ENCODE data around the gene TBC1D17.
"Not testable (repeated sequence)": the region's sequence is repeated elsewhere in the genome, so short reads cannot be mapped to it uniquely, and the experiment has no call there.

The TBC1D17 gene

GRCh38 chr19:49924881-49925210, 47.3 kb downstream of the TBC1D17 start:
- DNase-seq: not testable (repeated sequence)

DNA sequence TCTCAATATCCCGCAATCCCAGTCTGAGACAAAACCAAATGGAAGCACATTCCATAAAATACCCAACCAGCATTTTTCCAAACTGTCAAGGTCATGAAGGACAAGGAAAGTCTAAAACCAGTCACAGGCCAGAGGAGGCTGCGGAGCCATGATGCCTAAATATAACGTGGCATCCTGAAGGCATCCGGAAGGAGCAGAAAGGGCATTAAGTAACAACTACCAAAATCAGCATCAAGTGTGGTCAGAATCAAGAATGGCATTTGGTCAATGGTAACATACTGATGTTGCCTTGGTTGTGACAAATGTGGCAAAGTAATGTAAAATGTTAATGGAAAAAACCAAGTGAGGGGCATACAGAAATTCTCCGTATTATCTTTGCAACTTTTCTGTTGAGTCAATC, 48.0 kb downstream of the TBC1D17 start:
- DNase-seq: no peak

DNA sequence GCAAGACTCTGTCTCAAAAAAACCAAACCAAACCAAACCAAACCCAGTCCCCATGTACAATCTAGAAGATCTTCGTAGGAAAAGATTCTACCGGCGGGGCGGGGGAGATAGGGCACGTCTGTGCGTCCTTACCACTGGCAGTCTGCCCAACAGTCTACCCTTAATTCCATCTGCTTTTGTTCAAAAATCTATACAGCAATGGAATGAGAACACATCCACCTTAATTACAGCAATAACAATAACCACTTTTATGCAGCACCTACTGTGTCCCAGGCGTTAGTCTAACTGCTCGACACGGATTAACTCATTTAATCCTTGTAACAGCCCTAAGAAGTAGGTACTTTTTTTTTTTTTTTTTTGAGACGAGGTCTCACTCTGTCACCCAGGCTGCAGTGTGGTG, 49.0 kb downstream of the TBC1D17 start:
- no peak for DNase-seq

GRCh38 chr19:49927526-49928264, 50.2 kb downstream of the TBC1D17 start:
- DNase-seq: no peak

DNA sequence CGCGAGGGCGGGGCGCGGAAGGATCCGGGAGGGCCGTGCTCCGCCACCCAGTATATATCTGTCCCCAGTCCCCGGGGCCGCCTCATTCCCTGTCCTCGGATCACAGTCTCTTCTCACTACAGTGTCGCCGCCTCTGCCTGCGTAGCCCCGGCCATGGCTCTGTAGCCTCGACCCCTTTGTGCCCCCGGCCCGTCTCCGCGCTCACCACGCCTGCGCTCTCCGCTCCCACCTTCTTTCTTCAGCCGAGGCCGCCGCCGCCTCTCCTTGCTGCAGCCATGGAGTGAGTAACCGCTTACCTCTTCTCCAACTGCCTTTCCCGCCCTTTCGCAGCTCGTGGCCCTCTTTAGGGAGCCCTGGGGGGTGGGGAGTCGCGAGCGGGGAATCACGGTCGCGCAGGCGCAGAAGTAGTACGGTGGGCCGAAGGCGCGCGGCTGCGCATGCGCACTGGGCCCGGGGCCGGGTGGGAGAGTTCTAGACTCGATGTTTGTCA, 51.7 kb downstream of the TBC1D17 start, which contains the start of the genes ATF5 and NUP62:
TSS of gene ATF5 (plus strand) at position 85 of the 490 bp plus-strand sequence. CDS start 1,646 bp downstream, outside the sequence.
TSS of gene NUP62 (minus strand) at position 384 of the 490 bp plus-strand sequence. CDS start 19,697 bp downstream, outside the sequence.
- peak; percentile 83 for DNase-seq

- DNase-seq: peak; percentile 90
These were observed 52.3 kb downstream of the TBC1D17 start for GRCh38 chr19:49929611-49930482.

DNA sequence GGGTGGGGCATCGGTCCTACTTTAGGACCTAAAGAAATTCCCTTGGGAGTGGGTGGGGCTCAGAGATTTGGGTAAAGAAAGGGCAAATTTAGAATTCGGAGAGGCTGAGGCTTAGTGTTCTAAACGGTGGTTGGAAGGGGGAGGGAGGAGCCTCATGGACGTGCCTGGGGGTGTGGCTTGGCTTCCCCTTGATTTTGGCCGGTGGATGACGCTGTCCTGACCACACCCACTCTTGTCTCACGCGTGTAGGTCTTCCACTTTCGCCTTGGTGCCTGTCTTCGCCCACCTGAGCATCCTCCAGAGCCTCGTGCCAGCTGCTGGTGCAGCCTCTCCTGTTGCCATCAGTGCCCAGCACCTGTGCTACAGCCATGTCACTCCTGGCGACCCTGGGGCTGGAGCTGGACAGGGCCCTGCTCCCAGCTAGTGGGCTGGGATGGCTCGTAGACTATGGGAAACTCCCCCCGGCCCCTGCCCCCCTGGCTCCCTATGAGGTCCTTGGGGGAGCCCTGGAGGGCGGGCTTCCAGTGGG, 53.0 kb downstream of the TBC1D17 start:
- DNase-seq: no peak

GRCh38 chr19:49931293-49932040, 54.0 kb downstream of the TBC1D17 start:
- no peak for DNase-seq

DNA sequence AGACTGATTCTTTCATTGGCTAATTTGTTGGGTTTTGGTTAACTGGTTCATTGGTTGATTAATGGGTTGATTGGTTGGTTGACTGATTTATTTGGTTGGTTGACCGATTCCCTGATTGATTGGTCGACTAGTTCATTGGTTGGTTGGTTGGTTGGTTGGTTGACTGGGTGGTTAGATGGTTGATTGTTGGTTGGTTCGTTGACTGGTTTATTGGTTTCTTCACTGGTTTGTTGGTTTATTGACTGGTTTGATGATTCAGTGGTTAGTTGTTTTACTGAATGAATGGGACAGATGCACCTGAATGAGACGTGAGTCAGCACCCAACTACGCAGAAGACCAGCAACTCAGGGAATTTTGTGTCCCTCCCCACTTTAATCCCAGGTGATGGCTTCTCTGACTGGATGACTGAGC, 54.5 kb downstream of the TBC1D17 start:
- DNase-seq: no peak

- no peak for DNase-seq
These were observed 55.2 kb downstream of the TBC1D17 start for GRCh38 chr19:49932731-49933131.

- DNase-seq: no peak
These were observed 56.1 kb downstream of the TBC1D17 start for GRCh38 chr19:49933643-49934042.

- no peak for DNase-seq
These were observed 59.0 kb downstream of the TBC1D17 start for GRCh38 chr19:49936549-49936948.

DNA sequence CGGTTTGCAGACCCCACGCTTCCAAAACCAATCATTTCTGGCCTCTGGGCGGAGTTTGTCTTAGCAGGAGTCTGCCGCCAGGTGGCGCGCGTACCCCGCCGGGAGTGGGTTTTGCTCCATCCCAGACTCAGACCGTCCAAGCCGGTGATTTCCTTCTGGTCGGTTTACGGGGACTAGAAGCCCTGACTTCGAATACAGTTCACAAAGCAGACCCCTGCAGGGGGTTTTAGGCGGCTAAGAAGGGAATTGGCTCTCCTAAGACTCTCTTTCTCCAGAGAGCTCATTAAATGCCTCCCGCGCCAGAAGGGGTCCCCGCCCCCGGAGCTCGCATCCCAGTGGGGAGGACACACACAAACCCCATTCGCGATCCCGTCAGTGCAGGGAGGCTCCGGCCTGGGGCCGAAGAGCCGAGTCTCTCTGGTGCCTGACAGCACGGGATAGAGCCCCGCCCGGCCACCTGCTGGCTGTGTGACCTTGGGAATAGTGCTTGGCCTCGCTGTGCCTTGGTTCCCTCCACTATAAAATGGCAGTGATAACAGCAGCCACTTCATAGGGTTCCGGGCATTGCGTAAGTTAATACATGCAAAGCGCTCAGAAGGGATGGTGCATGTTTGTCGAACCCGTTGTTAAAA, 60.4 kb downstream of the TBC1D17 start:
- DNase-seq: peak; percentile 71
